HEK293 (cell line): ENCODE results near the gene SQOR.

ENCODE experiments used
- CTCF ChIA-PET: fragments of 350-600 bp; formaldehyde crosslinking; extraction: SDS; loops from one replicate; lab custom pipeline; 2021; ENCODE audit warnings: antibody characterized with exemption; lab: Yijun Ruan, JAX
- POLR2A ChIA-PET: fragments of 300-600 bp; formaldehyde crosslinking; extraction: SDS; loops from one replicate; lab custom pipeline; 2020; ENCODE audit warnings: antibody characterized with exemption, inconsistent platforms; lab: Yijun Ruan, JAX
- H3K27ac ChIP-seq: fragments of 200-500 bp; sonication (Bioruptor generic); 2 replicates; pipeline ENCODE4 v1.5.1; 2014; ENCODE audit warnings: low read depth, low read length, control low read depth, inconsistent platforms; ENCODE audit errors: extremely low read depth
- H3K36me3 ChIP-seq, 2 experiments: fragments of 200-500 bp in 1 of 2; sonication (Bioruptor generic) in 1 of 2; 1 replicate in 1 of 2; 2 replicates in 1 of 2; pipeline ENCODE4 v1.5.1; 2014 to 2017; ENCODE audit warnings: inconsistent platforms in 2 of 2, low read length in 2 of 2; ENCODE audit not compliant: control insufficient read depth in 2 of 2, insufficient read depth in 1 of 2
- H3K4me1 ChIP-seq: fragments of 200-500 bp; sonication (Bioruptor generic); 2 replicates; pipeline ENCODE4 v1.5.1; 2014; ENCODE audit warnings: mild to moderate bottlenecking, low read length, inconsistent platforms; ENCODE audit not compliant: control insufficient read depth, insufficient read depth
- H3K4me3 ChIP-seq: 2 replicates; pipeline ENCODE4 v1.5.1; 2011; ENCODE audit warnings: low read depth, mild to moderate bottlenecking, control low read depth, low read length, moderate library complexity
- H3K9me3 ChIP-seq: fragments of 200-500 bp; sonication (Bioruptor generic); 2 replicates; pipeline ENCODE4 v1.5.1; 2014; ENCODE audit warnings: low read depth, low read length, inconsistent platforms; ENCODE audit not compliant: control insufficient read depth, insufficient read depth
- GLIS2 ChIP-seq: fragments of 450-650 bp; formaldehyde crosslinking; IDR thresholded peaks from 2 replicates; pipeline ENCODE4 v1.5.1; 2016; ENCODE audit warnings: missing biosample characterization, missing genetic modification characterization
- IKZF3 ChIP-seq: fragments of 450-650 bp; IDR thresholded peaks from 2 replicates; pipeline ENCODE4 v1.5.0; 2018; ENCODE audit warnings: missing biosample characterization, mild to moderate bottlenecking, missing genetic modification characterization, moderate library complexity
- KLF10 ChIP-seq: fragments of 450-650 bp; IDR thresholded peaks from 2 replicates; pipeline ENCODE4 v1.5.1; 2018; ENCODE audit warnings: missing biosample characterization, mild to moderate bottlenecking, missing genetic modification characterization
- KLF16 ChIP-seq: fragments of 450-650 bp; formaldehyde crosslinking; IDR thresholded peaks from 2 replicates; pipeline ENCODE4 v1.5.1; 2017; ENCODE audit warnings: missing biosample characterization, missing genetic modification characterization
- MEIS1 ChIP-seq: sonication (generic); formaldehyde crosslinking; IDR thresholded peaks from 2 replicates; pipeline ENCODE4 v1.8.1; 2022; ENCODE audit warnings: missing genetic modification reagents, mild to moderate bottlenecking, borderline replicate concordance
- SP7 ChIP-seq: fragments of 450-650 bp; formaldehyde crosslinking; IDR thresholded peaks from 2 replicates; pipeline ENCODE4 v1.5.1; 2016; ENCODE audit warnings: missing biosample characterization, missing genetic modification characterization
- ZBTB17 ChIP-seq: fragments of 450-650 bp; formaldehyde crosslinking; IDR thresholded peaks from 2 replicates; pipeline ENCODE4 v1.5.1; 2016; ENCODE audit warnings: missing biosample characterization, missing genetic modification characterization
- ZBTB8A ChIP-seq: fragments of 450-650 bp; formaldehyde crosslinking; IDR thresholded peaks from 2 replicates; pipeline ENCODE4 v1.5.1; 2016; ENCODE audit warnings: missing biosample characterization, missing genetic modification characterization
- ZNF223 ChIP-seq: fragments of 450-650 bp; formaldehyde crosslinking; IDR thresholded peaks from 2 replicates; pipeline ENCODE4 v1.5.1; 2016; ENCODE audit warnings: missing biosample characterization, missing genetic modification characterization
- ZNF341 ChIP-seq: fragments of 450-650 bp; formaldehyde crosslinking; IDR thresholded peaks from 2 replicates; pipeline ENCODE4; 2016; ENCODE audit warnings: low read depth, missing biosample characterization, missing genetic modification characterization
- ZNF404 ChIP-seq: fragments of 450-650 bp; formaldehyde crosslinking; IDR thresholded peaks from 2 replicates; pipeline ENCODE4 v1.5.1; 2017; ENCODE audit warnings: missing biosample characterization, missing genetic modification characterization
- ZNF621 ChIP-seq: fragments of 450-650 bp; formaldehyde crosslinking; IDR thresholded peaks from 2 replicates; pipeline ENCODE4 v1.5.1; 2017; ENCODE audit warnings: missing biosample characterization, missing genetic modification characterization
- ZNF707 ChIP-seq: fragments of 450-650 bp; formaldehyde crosslinking; IDR thresholded peaks from 2 replicates; pipeline ENCODE4 v1.5.1; 2016; ENCODE audit warnings: missing biosample characterization, missing genetic modification characterization
- ZNF792 ChIP-seq: fragments of 450-650 bp; formaldehyde crosslinking; IDR thresholded peaks from 2 replicates; pipeline ENCODE4 v1.5.1; 2016; ENCODE audit warnings: missing biosample characterization, missing genetic modification characterization
- TF ChIP-seq, protein P1 (sequence below): fragments of 450-650 bp; formaldehyde crosslinking; IDR thresholded peaks from 2 replicates; pipeline ENCODE4 v1.5.0; 2017; ENCODE audit warnings: missing biosample characterization, missing genetic modification characterization, borderline replicate concordance
- TF ChIP-seq, protein P2 (sequence below): fragments of 450-650 bp; formaldehyde crosslinking; IDR thresholded peaks from 2 replicates; pipeline ENCODE4 v1.5.1; 2016; ENCODE audit warnings: missing biosample characterization, missing genetic modification characterization
- TF ChIP-seq, protein P3 (sequence below): fragments of 450-650 bp; formaldehyde crosslinking; conservative IDR thresholded peaks from 2 replicates; pipeline ENCODE4 v1.5.1; 2016; ENCODE audit warnings: low read depth, missing biosample characterization, missing genetic modification characterization
- TF ChIP-seq, protein P4 (sequence below): fragments of 450-650 bp; formaldehyde crosslinking; IDR thresholded peaks from 2 replicates; pipeline ENCODE4 v1.5.1; 2016; ENCODE audit warnings: missing biosample characterization, missing genetic modification characterization, low read depth
- TF ChIP-seq, protein P5 (sequence below): fragments of 450-650 bp; formaldehyde crosslinking; IDR thresholded peaks from 2 replicates; pipeline ENCODE4 v1.5.1; 2016; ENCODE audit warnings: missing biosample characterization, missing genetic modification characterization
- TF ChIP-seq, protein P6 (sequence below): sonication (generic); formaldehyde crosslinking; IDR thresholded peaks from 2 replicates; pipeline ENCODE4 v1.8.1; 2022; ENCODE audit warnings: mild to moderate bottlenecking, moderate library complexity, missing genetic modification reagents
- TF ChIP-seq, protein P7 (sequence below): fragments of 450-650 bp; formaldehyde crosslinking; IDR thresholded peaks from 2 replicates; pipeline ENCODE4; 2016; ENCODE audit warnings: missing biosample characterization, missing genetic modification characterization

Gene SQOR

DNA sequence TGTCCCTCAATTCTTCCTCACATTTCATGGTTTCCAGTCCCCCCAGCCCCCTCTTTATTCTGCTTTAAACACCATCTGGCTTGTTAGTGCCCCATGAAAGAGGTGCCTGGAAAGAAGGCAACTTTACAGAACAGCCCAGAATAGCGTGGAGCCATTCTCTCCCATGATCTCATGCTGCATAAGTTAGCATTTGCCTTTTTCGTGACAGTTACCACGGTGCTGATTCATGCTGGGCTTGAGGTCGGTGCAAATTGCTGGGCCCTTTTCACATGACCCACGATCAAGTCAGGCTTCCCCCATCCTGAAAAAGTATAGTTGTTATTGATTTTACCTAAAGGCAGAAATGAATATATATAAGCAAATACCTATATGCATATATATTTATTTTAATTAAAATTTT, 29.6 kb downstream of the SQOR start:
- Histone ChIP-seq H3K9me3 (no peaks in the 10 kb centered on the region), H3K4me1 (no peaks in the 10 kb centered on the region), H3K36me3 (no peaks in the 10 kb centered on the region)
- POLR2A ChIA-PET: no interaction called here
- CTCF ChIA-PET: no interaction called here
- TF ChIP-seq ZNF707: no peak
- TF ChIP-seq, protein P1, sequence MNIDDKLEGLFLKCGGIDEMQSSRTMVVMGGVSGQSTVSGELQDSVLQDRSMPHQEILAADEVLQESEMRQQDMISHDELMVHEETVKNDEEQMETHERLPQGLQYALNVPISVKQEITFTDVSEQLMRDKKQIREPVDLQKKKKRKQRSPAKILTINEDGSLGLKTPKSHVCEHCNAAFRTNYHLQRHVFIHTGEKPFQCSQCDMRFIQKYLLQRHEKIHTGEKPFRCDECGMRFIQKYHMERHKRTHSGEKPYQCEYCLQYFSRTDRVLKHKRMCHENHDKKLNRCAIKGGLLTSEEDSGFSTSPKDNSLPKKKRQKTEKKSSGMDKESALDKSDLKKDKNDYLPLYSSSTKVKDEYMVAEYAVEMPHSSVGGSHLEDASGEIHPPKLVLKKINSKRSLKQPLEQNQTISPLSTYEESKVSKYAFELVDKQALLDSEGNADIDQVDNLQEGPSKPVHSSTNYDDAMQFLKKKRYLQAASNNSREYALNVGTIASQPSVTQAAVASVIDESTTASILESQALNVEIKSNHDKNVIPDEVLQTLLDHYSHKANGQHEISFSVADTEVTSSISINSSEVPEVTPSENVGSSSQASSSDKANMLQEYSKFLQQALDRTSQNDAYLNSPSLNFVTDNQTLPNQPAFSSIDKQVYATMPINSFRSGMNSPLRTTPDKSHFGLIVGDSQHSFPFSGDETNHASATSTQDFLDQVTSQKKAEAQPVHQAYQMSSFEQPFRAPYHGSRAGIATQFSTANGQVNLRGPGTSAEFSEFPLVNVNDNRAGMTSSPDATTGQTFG: no peak
- TF ChIP-seq ZNF223: no peak
- TF ChIP-seq, protein P2, sequence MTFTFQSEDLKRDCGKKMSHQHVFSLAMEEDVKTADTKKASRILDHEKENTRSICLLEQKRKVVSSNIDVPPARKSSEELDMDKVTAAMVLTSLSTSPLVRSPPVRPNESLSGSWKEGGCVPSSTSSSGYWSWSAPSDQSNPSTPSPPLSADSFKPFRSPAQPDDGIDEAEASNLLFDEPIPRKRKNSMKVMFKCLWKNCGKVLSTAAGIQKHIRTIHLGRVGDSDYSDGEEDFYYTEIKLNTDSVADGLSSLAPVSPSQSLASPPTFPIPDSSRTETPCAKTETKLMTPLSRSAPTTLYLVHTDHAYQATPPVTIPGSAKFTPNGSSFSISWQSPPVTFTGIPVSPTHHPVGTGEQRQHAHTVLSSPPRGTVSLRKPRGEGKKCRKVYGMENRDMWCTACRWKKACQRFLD (tag by site-specific recombination): no peak
- TF ChIP-seq, all 188 proteins: peak for 0
- H3K27ac ChIP-seq: no peak overlapping the region
- no peak overlapping the region for H3K4me3 ChIP-seq

DNA sequence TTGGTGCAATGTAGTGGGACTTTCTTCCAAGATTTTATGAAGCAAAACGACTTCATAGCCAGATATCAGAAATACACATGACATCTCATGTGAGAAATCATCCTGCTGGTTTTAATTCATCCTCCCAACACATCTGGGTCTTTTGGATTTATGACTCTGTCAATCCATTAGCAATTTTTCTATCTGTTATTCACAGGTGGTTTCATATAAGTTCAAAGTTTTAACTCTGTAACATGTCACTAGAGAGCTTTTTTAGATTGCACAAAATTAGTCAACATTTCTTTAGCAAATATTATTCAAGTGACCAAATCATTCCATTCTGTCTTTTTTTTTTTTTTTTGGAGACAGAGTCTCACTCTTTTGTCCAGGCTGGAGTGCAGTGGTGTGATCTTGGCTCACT, 30.4 kb downstream of the SQOR start:
- CTCF ChIA-PET: no interaction called here
- Histone ChIP-seq H3K4me1 (no peaks in the 10 kb centered on the region), H3K9me3 (no peaks in the 10 kb centered on the region), H3K36me3 (no peaks in the 10 kb centered on the region), H3K4me3 (no peak overlapping the region), H3K27ac (no peak overlapping the region)
- POLR2A ChIA-PET: interaction anchor here (0.6 kb wide), 1 partner anchor 379 kb away, joined by 3 read pairs; no protein-coding TSS in a partner anchor
- TF ChIP-seq MEIS1 (CRISPR knock-in tag) (no peak), ZBTB17 (tag by site-specific recombination) (no peak), ZNF621 (tag by site-specific recombination) (no peak), ZNF341 (tag by site-specific recombination) (no peak), KLF16 (no peak), IKZF3 (tag by site-specific recombination) (no peak), ZBTB8A (no peak), ZNF404 (tag by site-specific recombination) (no peak), SP7 (tag by site-specific recombination) (no peak), KLF10 (no peak), ZNF792 (no peak), GLIS2 (tag by site-specific recombination) (no peak)
- TF ChIP-seq, protein P3, sequence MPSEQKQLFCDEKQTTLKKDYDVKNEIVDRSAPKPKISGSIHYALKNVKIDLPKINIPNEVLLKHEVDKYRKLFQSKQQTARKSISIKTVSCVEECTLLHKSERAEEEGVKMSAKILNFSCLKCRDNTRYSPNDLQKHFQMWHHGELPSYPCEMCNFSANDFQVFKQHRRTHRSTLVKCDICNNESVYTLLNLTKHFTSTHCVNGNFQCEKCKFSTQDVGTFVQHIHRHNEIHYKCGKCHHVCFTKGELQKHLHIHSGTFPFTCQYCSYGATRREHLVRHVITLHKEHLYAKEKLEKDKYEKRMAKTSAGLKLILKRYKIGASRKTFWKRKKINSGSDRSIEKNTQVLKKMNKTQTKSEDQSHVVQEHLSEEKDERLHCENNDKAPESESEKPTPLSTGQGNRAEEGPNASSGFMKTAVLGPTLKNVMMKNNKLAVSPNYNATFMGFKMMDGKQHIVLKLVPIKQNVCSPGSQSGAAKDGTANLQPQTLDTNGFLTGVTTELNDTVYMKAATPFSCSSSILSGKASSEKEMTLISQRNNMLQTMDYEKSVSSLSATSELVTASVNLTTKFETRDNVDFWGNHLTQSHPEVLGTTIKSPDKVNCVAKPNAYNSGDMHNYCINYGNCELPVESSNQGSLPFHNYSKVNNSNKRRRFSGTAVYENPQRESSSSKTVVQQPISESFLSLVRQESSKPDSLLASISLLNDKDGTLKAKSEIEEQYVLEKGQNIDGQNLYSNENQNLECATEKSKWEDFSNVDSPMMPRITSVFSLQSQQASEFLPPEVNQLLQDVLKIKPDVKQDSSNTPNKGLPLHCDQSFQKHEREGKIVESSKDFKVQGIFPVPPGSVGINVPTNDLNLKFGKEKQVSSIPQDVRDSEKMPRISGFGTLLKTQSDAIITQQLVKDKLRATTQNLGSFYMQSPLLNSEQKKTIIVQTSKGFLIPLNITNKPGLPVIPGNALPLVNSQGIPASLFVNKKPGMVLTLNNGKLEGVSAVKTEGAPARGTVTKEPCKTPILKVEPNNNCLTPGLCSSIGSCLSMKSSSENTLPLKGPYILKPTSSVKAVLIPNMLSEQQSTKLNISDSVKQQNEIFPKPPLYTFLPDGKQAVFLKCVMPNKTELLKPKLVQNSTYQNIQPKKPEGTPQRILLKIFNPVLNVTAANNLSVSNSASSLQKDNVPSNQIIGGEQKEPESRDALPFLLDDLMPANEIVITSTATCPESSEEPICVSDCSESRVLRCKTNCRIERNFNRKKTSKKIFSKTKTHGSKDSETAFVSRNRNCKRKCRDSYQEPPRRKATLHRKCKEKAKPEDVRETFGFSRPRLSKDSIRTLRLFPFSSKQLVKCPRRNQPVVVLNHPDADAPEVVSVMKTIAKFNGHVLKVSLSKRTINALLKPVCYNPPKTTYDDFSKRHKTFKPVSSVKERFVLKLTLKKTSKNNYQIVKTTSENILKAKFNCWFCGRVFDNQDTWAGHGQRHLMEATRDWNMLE (tag by site-specific recombination): no peak
- TF ChIP-seq, protein P4, sequence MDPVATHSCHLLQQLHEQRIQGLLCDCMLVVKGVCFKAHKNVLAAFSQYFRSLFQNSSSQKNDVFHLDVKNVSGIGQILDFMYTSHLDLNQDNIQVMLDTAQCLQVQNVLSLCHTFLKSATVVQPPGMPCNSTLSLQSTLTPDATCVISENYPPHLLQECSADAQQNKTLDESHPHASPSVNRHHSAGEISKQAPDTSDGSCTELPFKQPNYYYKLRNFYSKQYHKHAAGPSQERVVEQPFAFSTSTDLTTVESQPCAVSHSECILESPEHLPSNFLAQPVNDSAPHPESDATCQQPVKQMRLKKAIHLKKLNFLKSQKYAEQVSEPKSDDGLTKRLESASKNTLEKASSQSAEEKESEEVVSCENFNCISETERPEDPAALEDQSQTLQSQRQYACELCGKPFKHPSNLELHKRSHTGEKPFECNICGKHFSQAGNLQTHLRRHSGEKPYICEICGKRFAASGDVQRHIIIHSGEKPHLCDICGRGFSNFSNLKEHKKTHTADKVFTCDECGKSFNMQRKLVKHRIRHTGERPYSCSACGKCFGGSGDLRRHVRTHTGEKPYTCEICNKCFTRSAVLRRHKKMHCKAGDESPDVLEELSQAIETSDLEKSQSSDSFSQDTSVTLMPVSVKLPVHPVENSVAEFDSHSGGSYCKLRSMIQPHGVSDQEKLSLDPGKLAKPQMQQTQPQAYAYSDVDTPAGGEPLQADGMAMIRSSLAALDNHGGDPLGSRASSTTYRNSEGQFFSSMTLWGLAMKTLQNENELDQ (tag by site-specific recombination): no peak
- TF ChIP-seq, protein P5, sequence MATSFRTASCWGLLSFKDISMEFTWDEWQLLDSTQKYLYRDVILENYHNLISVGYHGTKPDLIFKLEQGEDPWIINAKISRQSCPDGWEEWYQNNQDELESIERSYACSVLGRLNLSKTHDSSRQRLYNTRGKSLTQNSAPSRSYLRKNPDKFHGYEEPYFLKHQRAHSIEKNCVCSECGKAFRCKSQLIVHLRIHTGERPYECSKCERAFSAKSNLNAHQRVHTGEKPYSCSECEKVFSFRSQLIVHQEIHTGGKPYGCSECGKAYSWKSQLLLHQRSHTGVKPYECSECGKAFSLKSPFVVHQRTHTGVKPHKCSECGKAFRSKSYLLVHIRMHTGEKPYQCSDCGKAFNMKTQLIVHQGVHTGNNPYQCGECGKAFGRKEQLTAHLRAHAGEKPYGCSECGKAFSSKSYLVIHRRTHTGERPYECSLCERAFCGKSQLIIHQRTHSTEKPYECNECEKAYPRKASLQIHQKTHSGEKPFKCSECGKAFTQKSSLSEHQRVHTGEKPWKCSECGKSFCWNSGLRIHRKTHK (tag by site-specific recombination): no peak
- TF ChIP-seq, protein P6, sequence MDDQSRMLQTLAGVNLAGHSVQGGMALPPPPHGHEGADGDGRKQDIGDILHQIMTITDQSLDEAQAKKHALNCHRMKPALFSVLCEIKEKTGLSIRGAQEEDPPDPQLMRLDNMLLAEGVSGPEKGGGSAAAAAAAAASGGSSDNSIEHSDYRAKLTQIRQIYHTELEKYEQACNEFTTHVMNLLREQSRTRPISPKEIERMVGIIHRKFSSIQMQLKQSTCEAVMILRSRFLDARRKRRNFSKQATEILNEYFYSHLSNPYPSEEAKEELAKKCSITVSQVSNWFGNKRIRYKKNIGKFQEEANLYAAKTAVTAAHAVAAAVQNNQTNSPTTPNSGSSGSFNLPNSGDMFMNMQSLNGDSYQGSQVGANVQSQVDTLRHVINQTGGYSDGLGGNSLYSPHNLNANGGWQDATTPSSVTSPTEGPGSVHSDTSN: no peak
- TF ChIP-seq, protein P7, sequence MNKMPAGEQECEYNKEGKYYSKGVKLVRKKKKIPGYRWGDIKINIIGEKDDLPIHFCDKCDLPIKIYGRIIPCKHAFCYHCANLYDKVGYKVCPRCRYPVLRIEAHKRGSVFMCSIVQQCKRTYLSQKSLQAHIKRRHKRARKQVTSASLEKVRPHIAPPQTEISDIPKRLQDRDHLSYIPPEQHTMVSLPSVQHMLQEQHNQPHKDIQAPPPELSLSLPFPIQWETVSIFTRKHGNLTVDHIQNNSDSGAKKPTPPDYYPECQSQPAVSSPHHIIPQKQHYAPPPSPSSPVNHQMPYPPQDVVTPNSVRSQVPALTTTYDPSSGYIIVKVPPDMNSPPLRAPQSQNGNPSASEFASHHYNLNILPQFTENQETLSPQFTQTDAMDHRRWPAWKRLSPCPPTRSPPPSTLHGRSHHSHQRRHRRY (tag by site-specific recombination): no peak
